ENCODE data around the gene LINGO1.

Gene LINGO1

DNA sequence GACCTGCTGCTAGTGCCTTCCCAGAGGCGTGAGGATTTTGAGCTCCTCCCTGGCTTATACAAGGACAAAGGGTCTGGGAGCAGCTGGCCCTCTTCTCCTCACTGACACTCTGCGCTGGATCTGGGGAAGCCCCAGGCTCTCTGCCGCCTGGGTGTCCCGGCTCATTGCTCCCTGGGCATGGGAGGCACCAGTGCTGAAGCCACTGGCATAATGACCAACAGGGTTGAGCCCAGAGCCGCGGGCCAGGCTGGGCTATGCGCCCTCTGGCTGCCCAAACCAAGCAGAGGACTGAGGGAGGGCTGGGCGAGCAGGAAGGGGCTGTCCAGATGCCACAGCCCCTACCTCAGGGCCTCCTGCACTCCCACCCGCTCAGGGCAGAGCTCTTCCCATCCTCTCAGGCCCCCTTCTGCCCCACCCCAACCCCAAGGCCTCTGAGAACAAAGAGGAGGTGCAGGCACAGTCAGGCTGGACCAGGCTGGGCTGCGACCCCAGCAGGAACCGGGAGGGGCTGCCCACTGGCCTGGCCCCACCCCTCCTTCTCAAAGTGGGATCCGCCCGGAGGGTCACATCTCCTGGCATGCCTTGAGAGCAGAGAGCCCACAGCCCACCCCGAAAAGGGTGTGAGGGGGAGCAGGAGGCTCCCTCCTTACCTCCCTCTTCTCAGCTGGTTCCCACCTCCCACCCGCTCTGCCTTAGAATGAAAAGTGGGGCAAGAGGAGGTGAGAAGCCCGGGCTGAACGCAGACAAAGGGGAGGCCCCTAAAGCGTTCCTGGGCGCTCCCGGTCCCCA lies 1.6 kb downstream of the LINGO1 start:
- no peak for DNase-seq

DNA sequence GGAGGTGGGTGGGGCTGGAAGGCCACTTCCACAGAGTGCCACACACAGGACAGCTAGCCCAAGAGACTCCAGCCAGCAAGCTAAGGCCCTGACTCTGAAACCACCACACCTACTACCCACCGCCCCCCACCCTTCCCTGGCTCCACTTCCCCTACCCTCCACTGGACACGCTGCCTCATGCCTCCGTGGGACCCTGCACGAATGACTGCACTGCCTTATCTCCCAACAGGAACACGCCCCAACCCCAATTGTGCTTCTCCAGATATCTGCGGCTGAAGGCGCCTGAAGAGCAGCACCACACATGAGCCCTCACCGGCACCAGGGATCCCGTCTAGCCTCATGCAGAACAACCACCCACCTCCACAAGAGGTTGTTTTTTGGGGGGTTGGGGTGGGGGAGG lies 2.7 kb downstream of the LINGO1 start:
- DNase-seq, result no peak

DNA sequence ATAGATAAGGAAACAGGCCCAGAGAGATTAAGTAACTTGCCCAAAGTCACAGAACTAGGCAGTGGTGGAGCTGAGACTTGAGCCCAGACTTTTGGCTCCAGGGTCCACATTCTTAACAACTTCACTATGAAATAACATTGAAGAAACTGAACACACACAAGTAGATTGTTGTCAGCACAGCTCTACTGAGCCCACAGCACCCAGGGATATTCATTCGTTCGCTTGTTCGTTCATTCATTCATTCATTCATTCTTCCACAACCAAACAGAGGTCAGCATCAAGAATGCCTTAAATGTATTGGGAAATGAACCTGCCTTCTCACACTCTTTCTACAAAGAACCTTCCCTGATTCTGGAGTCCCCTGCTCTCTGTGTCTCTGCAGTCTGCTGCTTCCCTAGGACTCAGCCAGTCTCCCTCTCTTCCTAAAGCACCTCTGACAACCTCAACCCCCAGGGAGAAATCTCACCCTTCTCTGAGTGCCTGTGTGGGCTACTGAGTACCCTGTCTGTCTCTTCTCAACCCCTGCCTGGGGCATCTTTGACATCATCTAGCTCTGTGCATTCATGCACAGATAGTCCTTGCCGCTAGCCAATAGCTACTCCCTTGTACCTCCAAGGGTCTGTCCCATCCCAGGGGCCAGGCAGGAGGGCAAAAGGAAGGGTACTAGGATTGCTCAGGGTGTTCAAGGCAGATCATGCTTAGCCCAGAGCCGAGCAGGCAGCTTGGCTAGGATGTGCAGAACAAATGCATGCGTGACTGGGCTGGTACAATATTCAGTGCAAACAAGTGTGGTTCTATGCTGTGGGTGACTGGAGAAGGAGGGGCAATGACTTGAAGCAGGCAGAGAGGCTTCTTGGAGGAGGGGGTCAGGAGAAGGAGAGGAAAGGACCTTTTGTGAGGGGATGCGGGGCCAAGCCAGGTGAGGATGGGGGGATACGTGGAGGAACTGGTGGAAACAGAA lies 3.4 kb downstream of the LINGO1 start:
- DNase-seq, result no peak

DNA sequence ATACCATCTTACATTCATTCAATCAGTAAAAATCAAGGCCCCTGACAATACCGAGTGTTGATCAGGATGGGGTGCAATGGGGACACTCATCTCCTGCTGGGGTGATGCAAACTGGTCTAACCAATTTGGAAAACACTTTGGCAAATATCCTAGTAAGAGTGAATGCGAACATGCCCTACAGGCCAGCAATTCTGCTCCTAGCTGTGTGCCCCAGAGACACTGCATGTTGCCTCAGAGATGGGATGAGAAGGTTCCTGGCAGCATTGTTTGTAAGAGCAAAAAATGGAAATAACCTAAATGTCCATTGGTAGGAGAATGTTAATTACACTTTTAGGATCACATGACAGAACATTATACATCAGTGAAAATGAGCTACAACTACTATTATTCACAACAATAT lies 4.7 kb downstream of the LINGO1 start:
- no peak for DNase-seq

DNA sequence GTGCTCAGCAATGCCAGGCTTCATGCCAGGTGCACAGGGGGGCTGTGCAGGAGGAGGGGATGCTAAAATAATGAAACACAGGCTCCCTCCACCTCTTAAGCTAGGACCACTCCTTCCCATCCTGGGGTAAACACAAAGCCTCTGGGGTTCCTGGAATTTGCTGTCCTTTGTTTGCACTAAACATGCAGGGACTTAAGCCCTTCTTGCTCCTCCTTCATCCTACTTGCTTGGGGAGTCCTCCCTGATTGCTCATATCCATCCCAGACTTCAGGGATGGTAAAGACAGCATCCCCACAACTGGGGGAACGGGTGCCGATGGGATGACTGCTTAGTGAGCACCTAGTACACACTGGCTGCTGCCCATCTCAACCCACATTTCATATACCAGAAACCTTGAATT lies 5.1 kb downstream of the LINGO1 start:
- DNase-seq, result no peak

DNA sequence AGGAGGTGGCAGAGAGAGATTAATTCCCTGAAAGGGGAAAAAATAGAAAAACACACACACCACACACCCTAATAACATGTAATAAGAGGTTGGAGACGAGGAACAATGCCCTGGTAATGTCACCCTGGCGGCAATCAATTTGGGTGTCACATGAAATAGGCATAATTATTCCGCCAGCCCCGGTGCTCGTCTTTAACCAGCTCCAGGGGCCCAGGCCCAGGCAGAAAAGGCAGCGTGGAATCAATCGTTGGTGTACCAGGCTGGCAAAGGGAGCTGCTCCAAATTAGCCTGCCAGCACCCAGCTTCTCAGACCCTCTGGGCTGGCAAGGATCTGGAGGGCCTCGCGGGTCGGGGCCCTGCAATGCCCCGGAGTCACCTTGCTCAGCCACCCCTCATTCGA lies 5.6 kb downstream of the LINGO1 start:
- DNase-seq, result no peak

DNA sequence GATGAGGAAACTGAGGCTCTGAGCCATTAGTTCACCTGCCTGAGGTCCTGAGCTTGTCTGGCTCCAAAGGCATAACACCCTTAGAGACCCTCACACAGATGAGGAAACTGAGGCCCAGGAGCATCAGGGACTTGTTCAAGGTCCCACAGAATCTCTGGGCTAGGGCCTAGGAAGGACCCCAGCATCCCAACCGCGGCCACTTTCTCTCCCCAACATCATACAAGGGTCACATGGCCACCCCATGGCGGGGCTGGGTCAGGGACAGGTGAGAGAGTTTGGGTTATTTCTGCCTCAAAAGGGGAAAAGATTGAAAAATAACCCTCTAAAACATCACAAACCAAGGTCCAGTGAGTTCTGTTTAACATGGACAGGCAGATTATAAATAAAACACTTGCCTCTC lies 6.7 kb downstream of the LINGO1 start:
- DNase-seq, result no peak

DNA sequence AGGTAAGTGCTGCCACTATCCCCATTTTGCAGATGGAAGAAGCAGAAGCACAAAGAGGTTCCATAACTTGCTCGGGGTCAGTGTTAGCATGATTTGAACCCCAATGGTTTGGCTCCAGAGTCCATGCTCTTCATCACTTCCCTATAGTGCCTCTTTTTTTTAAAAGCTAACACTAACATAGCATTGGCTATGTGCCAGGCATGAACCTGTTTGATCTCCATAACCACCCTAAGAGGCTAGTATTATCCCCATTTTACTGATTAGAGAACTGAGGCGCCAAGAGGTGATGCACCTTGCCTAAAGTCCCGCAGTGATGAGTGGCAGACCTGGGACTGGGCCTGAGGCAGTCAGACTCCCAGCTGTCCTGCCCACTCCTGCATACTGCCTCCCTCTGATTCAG lies 7.3 kb downstream of the LINGO1 start:
- DNase-seq, result no peak

DNA sequence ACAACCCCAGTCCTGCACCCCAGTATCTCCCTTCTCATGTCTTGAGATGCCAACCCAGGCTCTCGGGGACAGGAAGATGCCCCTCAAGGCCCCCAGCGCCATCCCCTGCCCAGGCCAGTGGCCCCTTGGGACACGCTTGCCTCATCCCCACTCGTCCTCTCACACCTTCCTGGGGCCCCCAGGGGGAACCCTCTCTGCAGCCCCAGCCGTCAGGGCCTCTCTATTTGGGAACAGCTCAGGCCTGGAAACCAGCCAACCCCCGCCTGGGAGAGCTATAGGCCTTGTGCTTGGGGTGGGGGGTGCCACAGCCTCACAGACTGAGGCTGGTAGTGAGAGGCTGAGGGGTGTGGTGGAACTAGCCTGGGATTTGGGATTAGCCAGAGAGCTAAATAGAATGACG lies 7.8 kb downstream of the LINGO1 start:
- DNase-seq, result no peak

DNA sequence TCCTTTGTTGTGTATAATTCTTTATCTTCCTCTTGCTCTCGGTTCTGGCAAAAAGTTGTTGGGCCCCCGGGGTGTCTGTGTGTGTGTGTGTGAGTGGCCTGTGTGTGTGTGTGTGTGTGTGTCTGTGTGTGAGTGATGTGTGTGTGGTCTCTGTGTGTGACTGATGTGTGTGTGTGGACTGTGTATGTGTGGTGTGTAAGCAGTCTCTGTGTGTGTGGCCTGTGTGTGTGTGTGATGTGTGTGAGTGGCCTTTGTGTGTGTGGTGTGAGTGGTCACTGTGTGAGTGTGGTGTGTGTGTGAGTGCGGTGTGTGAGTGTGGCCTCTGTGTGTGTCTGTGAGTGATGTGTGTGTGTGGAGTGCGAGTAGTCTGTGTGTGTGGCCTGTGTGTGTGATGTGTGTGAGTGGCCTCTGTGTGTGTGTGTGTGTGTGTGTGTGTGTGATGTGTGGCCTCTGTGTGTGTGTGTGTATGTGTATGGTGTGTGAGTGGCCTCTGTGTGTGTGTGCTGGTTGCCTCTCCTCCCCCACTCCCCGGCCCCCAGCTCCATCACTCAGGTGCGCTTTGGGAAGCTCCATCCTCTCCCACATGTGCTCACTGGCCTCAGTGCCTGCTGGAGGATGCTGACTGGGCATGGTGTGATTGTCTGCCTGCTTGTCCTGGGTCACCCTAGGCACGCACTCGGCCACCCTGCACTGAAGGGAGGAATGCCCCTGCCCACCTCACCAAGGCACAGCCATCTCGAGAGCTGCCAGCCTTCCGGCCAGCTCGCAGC lies 8.8 kb downstream of the LINGO1 start:
- DNase-seq, result no peak

DNA sequence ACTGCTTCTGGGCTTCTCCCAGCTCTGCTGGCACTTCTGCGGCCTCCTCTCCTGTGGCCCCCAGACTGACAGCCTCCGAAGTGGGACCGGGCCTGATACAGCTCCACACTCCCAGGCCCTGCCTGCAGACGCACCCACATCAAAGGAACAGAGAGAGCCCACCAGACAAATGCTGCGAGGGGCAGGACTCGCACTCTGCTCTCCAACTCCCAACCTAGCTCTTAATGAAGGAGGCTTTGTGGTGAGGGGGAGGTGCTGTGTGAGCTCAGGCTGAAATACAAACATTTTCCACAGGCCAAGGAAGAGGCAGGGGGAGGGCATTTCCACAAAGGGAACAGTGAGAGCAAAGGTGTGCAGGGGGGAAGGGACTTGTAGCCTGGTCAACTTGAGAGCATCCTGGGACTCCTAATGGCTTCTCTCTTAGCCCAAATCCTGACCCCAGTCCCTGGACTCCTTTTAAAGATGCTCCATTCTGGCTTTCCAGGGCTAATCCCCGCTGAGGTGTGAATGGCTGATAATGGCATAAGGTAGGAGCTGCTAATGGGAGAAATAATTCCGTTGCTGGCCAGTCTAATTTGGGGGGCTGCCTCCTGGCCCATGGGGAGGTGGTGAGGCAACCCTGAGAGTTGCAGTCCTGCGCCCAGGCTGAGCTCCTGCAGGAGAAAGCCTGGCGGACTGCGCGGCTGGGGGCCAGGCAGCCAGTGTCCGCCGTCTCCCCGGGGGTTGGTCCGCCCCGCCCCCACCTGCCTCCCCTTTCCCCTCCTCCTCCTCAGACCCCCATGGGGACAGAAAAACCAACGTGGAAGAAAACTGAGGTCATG lies 9.6 kb downstream of the LINGO1 start:
- DNase-seq, result no peak

DNA sequence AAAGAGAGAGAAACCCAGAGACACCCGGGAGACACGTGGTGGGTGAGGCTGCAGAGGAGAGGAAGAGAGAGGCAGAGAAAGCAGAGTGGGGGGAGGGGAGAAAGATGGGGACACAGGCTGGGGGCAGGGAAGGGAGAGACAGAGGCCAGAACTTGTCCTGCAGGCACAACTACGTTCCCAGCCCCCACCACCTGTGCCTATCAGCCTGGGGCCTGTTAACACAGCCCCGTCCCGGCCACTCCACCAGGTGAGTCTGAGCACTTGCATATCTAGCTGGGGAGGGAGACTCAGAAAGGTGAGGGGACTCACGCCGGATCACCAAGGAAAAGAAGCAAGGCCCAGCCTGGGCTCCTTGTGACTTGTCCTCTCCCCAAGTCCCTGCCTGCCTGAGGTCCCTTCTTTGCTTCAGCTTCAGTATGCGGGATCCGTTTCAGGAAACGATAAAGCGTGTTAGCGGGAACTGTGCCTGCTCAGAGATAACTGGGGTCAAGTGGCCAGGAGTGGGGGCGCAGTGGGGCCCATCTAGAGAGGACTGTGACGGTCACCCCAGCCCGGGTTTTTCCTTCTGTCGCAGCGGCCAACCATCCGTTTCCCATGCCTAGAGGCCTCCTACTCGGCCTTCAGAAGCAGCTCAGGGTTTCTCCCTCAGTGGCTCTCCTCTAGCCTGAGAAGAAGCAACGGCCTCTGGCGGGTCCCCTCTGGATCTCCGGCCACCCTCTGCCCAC lies 10.3 kb downstream of the LINGO1 start:
- no peak for DNase-seq

DNA sequence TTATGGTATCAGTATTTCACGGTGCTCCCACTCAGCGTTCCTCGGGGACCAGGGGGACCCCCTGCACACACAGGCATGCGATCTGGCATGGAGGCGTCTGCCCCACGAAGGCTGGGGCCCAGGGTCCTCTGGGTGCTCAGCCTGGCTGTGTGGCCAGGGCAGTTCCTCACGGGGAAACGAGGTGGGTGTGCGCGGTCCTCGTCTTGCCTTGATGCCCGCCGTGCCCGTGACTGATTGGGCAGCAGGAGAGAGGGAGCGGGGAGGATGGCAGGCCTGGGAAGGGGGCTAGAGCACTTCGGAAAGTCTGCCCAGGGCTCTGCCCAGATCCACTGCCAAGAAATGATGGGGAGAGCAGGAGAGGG lies 10.9 kb downstream of the LINGO1 start:
- DNase-seq, result no peak

DNA sequence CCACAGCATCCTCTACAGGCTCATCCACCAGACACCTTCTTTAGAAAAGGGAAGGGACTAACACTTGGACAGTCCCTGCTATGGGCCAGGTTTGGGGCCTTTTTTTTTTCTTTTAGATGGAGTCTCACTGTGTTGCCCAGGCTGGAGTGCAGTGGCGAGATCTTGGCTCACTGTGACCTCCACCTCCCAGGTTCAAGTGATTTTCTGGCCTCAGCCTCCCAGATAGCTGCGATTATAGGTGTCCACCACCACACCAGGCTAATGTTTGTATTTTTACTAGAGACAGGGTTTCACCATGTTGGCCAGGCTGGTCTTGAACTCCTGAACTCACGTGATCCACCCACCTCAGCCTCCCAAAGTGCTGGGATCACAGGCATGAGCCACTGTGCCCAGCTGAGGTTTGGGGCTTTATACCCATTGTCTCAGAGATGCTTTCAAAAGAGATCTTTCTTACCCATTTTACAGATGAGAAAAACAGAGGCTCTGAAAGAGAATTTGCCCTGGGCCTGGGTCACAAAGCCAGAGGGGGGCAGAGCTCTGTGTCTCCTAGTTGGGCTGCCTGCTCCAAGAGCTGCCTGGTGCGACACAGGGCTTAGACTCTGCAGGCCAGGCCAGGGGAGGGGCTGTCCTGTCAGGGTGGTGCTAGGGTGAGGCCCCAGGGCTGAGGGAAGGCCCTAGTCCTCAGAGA lies 11.6 kb downstream of the LINGO1 start:
- no peak for DNase-seq

DNA sequence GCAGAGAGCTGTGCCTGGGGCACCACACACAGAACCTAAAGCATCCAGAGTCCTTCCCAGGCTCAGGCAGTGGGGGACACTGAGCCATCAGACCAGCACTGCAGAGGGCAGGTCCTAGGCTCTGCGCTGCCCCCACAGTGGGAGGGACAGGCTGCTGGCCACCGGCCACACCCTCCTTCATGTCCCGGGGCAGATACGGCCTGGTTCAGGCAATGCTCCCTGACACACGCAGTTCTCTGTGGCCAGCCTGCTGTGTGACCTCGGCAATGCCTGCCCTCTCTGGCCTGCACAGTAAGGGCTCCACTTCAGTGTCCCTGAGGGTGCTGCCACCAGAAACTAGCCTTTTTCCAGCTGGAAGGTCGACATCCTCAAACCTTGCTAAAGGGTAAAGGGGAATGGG lies 12.4 kb downstream of the LINGO1 start:
- DNase-seq, result no peak

DNA sequence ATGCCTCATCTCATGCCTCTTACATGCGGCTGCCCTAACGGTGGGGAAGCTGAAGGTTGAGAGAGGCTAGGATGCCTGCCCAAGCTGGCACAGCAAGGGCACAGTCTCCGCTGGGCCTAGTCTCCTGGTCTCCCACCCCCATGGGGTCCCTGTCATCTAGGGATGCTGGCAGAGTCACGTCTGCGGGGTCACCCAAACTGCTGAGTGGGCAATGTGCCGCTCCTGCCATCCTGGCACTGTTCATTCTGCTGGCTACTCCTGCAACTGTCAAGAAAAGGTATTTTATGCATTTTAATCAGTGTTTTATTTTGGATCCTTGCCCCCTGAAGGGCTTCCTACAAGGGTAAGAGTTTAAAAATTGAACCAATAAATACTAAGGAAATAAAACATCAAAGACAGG lies 12.8 kb downstream of the LINGO1 start:
- DNase-seq, result no peak

DNA sequence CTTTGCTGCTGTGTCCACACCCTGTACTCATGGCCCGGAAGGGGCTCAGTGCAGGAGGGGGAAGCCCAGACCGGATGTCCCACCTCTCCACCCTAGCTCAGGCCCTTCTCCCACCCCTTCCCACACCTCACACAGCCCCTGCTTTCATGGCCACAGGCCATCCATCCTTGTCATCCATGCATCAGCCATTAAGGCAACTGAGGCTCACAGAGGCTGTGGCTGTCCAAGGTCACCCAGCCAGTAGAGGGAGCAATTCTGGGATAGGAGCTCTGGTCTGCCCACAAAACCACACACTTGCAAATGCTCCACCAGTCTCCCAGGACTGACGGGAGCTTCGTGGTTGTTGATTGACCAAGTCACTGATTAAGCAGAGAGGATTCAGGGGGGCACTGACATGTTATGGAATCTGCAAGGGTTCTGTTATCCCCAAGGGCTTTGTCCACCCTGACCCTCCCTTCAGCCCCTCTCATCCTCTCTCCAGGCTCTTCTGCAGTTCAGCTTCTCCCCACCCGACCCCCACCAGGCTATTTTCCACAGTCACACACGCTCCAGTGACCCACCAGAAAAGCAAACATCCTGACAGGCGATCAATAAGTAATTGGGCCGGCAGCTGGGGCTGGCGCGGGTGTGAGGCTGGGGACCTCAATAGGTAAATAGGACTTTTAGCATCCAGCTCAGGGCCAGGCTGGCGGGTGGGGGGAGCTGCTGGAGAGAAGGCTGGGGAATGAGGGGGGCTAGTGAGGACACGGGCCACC lies 15.1 kb downstream of the LINGO1 start:
- DNase-seq, result no peak

DNA sequence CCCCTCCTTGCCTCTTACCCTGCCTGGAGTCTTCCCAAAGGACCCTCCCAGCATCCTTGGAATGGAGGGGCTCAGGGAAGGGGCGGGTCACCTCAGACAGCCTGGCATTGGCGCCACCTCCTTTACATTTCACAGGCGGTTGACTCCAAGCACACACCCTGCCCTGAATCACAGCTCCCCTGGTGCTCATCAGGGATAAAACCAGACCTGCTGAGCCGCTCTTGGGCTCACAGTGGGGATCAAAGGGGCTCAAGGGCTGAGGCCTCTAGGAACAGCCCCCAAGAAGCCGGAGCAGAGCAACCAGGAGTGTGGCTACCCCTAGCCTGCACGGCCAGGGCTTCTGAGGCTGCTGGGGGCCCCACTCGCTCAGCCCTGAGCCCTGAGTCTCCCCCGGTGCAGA lies 16.6 kb downstream of the LINGO1 start:
- no peak for DNase-seq

DNA sequence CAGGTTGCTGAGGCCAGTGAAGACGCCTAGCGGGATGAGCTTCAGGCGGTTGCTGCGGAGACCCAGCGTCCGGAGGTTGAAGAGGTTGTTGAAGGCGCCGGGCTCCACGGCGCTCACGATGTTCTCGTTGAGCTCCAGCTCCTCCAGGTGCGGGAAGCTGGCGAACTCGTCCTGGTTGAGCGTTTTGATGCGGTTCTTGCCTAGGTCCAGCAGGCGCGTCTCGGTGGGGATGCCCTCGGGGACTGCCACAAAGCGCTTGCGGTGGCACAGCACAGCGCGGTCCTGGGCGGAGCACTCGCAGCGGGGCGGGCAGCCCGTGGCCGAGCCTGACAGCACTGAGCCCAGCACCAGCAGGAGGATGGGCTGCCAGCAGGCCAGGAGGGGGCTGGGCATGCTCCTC lies 17.2 kb downstream of the LINGO1 start:
- DNase-seq, result no peak

DNA sequence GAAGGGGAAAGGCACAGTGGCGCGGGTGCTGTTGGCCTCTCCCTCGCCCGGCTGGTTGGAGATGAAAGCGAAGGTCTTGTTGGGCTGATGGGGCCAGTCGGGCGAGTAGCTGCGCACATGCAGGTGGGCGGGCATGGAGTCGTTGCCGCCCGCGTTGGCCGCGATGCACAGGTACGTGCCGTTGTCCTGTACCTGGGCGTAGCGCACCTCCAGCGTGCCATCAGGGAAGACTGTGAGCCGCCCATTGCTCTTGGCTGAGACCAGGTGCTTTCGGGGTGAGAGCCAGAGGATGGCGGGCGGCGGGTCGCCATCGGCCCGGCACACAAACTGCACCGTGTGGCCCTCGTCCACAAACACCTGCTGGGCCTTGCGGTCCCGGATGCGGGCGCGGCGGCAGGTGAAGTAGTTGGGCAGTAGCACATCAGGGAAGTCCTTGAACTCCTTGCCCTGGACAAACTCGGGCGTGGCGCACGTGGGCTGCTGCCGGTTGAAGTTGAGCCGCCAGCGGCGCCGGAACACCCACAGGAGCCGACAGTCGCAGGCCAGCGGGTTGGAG lies 18.4 kb downstream of the LINGO1 start:
- DNase-seq, result no peak

Measured in activated CD8-positive, alpha-beta memory T cell treated with anti-CD3 and anti-CD28 coated beads for 24 hours (primary cell).